T-helper 1 cell treated with Interleukin-12 subunit alpha and Interleukin-12 subunit beta and Interleukin-4 antibody, amounts not matched to agents 30 ng/mL and 1 ng/mL, for 36 hours (primary cell): Measurements from ENCODE around the gene WDR86. TPM values are rescaled to one million over a fixed set of nuclear protein-coding genes. Genes with fewer than 3 reads are reported as not detected.

Experiments
- intact Hi-C: fragments of 100-400 bp; cut with micrococcal nuclease; formaldehyde crosslinking; loops from one replicate; pipeline ENCODE4 v1.15.1; 2024
- total RNA-seq: library from RNA; stranded (reverse); gene quantifications from 2 replicates; pipeline ENCODE4 v1.2.3, GENCODE V29; 2022

The WDR86 gene
- total RNA-seq, 1 donor from 2014 or later, result not detected

DNA sequence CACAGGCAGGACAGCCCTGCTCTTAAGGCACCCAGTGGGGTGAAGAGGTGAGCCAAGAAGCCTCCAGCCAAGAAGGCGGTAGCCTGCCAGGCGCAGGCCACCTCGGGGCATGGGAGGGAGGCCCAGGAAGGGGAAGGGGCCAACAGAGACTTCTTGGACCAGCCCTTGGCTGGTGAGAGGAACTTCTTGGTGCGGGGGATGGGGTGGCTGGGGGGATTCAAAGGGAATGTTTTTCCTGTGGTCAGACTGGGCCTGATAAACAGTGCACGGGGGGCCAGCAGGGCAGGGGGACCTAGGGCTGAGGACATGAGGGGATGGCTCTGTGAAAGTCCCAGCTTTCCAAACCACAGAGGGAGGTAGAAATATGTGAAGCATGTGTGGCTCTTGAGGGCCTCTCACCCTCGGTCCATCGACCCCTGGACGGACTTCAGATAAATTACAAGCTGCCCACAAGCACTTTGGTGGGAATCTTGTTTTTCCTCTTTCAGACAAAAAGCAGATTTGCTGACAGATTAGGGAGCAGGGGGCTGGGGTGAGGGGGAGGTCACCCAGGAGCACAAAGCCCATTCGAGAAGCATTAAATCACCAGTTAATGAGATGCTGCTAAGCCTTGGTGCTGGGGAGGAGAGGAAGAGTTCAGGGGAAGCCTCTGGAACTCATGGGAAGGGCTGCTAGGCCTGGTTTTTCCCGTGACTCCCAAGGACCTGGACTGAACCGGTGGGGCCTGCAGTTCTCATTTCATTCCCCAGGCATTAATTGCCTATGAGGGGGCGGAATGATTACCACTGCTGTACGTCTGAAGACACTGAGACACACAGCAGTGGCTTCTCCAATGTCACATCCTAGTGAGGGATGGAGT, 18.8 kb upstream of the WDR86 start:
- intact Hi-C loops, result loop anchor here (1.0 kb wide), 2 partner anchors 20 to 60 kb away; no protein-coding TSS in a partner anchor

DNA sequence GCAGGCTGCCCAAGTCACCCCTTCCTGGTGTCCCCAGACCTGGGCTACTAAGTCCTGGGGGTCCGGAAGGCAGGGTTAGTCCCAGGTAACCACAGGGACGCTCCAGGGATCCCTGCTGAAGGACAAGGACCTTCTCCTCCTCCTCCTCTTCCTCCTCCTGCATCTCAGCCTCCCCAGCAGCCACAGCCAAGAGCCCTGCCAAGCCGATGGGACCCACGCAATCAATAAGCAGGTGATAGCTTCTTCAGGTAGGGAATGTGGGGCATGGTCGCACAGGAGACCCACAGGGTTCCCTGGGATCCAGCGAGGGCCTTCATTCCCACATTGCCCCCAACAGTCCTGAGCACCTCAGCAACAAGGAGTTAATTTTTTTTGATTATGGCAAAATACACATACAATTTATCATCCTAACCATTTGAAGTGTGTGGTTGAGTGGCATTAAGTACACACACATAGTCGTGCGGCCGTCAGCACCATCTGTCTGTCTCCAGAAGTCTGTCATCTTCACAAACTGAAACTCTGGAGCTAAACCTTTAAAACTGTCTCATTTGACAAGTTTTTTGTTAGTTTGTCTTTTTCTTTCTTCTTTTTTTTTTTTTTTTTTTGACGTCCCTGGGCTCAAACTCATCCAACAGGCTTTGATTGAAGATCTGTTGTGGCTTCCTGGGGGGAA, 18.0 kb upstream of the WDR86 start:
- intact Hi-C loops, result no loop called here

- intact Hi-C loops, result no loop called here
Measured at GRCh38 chr7:151426904-151427704, 17.3 kb upstream of the WDR86 start.

GRCh38 chr7:151426441-151426903, 16.6 kb upstream of the WDR86 start:
- intact Hi-C loops, result no loop called here

GRCh38 chr7:151425670-151426440, 16.0 kb upstream of the WDR86 start:
- intact Hi-C loops, result no loop called here

DNA sequence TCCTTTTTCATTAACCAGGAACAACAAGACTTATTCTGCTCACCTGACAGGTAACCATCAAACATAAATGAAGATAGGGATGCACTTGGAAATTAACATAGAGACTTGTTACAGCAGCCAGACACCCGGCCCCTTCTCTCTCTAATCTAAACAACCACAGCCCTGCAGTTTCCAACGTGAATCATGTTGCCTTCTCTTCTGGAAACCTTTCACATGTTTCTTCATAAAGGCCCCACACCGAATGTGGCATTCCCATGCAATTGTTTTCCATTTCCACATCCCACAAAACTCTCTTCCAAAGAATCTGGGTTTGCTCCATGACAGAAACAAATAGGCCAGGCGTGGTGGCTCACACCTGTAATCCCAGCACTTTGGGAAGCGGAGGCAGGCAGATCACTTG, 15.0 kb upstream of the WDR86 start:
- intact Hi-C loops, result no loop called here

GRCh38 chr7:151423936-151424335, 14.1 kb upstream of the WDR86 start:
- intact Hi-C loops, result no loop called here

DNA sequence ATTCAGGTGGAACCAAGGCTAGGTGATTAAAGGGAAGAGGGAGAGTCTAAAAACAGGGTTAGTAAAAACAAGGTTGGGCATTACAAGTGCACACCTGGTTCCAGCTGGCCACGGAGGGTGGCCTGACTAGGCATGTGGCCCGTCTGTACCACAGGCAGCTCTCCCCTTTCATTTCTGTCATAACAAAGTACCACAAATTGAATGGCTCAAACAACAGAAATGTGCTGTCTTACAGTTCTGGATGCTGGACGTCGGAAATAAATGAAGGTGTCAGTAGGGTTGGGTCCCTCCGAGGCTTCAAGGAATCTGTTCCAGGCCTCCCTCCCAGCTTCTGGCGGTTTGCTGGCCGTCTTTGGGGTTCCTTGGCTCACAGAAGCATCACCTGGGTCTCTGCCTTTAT, 13.4 kb upstream of the WDR86 start:
- intact Hi-C loops, result no loop called here

DNA sequence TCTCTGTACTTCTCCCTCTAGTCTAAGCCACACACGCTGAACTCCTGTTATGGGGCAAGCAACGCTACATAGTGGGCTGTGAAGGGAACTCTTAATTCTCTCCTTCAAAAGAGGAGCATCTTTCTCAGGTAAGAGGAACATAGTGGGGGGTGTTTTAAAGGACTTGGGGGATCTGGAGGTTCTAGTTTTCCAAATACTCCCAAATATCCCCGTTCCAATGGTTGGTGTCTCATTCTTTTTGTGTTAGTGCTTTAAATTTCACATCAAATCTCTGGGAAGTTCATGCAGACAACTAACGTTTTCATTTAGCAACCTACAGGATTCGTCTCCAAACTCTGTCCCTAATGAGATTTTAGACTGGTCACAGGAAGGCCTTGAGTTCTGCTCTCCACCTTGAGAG, 12.4 kb upstream of the WDR86 start:
- intact Hi-C loops, result no loop called here

- intact Hi-C loops, result no loop called here
Measured at GRCh38 chr7:151420144-151420543, 10.3 kb upstream of the WDR86 start.

DNA sequence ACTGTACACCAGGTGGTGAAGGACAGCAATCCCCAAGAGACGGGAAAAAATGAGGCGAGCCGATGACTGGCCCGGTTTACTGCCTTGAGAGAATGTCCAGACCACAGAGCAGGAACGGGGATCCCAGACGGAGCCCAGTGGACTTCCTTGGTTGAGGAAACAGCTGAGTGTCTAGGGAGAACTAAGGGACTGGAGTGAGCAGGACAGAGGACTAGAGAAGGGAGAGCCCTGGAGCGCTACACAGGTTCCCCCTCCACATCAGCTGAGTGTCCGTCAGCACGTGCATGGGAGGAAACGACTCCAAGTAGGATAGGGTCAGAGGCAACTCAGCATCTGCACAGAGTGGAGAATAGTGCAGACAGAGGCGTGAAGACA, 7.1 kb upstream of the WDR86 start:
- intact Hi-C loops, result no loop called here

GRCh38 chr7:151416112-151416940, 6.5 kb upstream of the WDR86 start:
- intact Hi-C loops, result no loop called here

GRCh38 chr7:151415375-151416105, 5.7 kb upstream of the WDR86 start:
- intact Hi-C loops, result no loop called here

DNA sequence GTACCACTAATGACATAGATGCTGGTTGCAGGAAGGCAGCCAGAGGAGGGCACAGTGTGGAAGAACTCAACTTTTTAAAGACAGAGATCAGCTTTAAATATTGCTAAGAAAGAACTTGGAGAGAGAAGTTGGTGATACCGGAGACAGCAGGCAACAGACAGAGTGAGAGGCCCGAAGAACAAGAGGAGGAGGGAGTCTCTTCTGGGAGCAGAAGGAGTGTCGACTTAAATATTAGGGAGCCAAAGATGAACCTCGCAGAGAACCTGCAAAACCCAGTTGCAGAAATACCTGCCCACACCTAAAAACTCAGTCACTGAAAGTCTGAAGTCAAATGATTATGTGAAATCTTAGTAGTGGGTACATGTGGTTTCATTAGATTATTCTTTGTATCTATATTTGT, 3.4 kb upstream of the WDR86 start:
- intact Hi-C loops, result no loop called here

GRCh38 chr7:151412318-151412717, 2.5 kb upstream of the WDR86 start:
- intact Hi-C loops, result no loop called here

DNA sequence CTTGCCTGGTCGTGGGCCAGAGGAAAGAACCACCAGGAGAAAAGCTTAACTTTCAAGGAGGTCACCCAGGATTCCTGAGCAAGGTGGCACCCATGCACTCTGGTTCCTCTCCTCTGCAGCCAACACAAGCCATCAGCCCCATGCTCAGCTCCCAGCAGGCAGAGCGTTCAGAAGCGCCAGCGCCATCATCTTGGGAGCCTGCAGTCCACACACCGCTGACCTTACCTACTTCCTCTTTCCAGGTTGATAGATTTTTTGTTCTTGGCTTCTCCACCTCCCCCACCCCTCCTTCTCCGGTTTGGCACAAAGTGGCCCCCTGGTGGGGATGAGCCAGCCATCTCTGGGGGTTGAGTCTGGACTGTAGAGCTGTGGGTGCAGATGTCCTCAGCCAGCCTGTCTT, 1.7 kb upstream of the WDR86 start:
- intact Hi-C loops, result no loop called here

- intact Hi-C loops, result no loop called here
Measured at GRCh38 chr7:151410405-151411390, 860 bp upstream of the WDR86 start.
